Measurements from ENCODE around the gene PSME3IP1.

DNA sequence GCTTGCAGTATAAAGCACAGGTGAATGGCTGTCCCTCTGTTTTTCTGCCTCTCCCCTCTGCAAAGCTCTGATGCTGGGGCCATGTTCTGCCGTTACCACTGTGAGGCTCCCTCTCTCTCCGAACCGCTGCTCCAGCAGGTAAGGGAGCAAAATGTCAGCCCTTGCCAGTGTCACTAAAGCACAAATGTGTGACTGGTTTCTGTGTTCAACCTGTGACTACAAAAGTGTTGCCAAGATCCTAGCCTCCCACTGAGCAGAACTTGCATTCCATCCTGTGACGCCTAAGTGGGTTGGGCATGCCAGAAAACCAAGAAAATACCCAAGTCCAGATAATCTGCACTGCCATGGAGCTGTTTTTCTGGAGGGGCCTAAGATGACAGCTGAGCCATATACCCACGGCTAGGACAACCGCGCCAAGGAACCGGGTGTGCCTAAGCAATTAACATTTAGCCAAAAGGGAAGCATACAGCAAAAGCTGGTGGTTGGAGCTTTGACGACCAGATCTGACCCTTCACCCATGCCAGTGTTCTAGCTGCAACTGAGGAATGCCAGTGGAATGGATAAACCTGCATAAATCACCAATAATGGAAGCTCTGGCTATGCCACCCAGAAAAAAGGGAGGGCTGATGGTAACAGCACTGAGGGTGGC, 35.0 kb downstream of the PSME3IP1 start:
- TF ChIP-seq, protein P1, sequence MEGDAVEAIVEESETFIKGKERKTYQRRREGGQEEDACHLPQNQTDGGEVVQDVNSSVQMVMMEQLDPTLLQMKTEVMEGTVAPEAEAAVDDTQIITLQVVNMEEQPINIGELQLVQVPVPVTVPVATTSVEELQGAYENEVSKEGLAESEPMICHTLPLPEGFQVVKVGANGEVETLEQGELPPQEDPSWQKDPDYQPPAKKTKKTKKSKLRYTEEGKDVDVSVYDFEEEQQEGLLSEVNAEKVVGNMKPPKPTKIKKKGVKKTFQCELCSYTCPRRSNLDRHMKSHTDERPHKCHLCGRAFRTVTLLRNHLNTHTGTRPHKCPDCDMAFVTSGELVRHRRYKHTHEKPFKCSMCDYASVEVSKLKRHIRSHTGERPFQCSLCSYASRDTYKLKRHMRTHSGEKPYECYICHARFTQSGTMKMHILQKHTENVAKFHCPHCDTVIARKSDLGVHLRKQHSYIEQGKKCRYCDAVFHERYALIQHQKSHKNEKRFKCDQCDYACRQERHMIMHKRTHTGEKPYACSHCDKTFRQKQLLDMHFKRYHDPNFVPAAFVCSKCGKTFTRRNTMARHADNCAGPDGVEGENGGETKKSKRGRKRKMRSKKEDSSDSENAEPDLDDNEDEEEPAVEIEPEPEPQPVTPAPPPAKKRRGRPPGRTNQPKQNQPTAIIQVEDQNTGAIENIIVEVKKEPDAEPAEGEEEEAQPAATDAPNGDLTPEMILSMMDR (IDR thresholded peaks at IDR 0.05) = no peak
- TF ChIP-seq POLR2A (IDR thresholded peaks at IDR 0.05) = no peak
